ENCODE results near the gene DOCK7.

Gene DOCK7

GRCh38 chr1:62407398-62408009 is 280.7 kb downstream of the DOCK7 start:
- DNase-seq (ENCODE audit: low read depth): no peak

- DNase-seq (ENCODE audit: low read depth): no peak
Measured at GRCh38 chr1:62406576-62406975, 281.6 kb downstream of the DOCK7 start.

GRCh38 chr1:62405247-62405646 is 282.9 kb downstream of the DOCK7 start:
- no peak for DNase-seq (ENCODE audit: low read depth)
